Fibroblast of lung (primary cell): Measurements from ENCODE around the gene TSHR. TPM values are rescaled to one million over a fixed set of nuclear protein-coding genes. Genes with fewer than 3 reads are reported as not detected.

Experiments used
- DNase-seq, 2 donors: peaks; one replicate each; pipeline versions ENCODE4 v3.0.0 to v3.0.0-alpha.2; 2010; ENCODE audit warnings: low read depth in 2 of 2
- H2AFZ ChIP-seq: 2 replicates; pipeline ENCODE4 v1.5.1; 2012; ENCODE audit warnings: low read length, control low read depth, inconsistent platforms
- H3K27ac ChIP-seq: 2 replicates; pipeline ENCODE4 v1.5.1; 2011; ENCODE audit warnings: low read length, control low read depth; ENCODE audit not compliant: insufficient read depth
- H3K27me3 ChIP-seq: 2 replicates; pipeline ENCODE4 v1.5.1; 2011; ENCODE audit warnings: mild to moderate bottlenecking, low read length; ENCODE audit not compliant: control insufficient read depth, insufficient read depth
- H3K36me3 ChIP-seq: 2 replicates; pipeline ENCODE4 v1.5.1; 2011; ENCODE audit warnings: low read length; ENCODE audit not compliant: control insufficient read depth, insufficient read depth
- H3K4me1 ChIP-seq: 2 replicates; pipeline ENCODE4 v1.5.1; 2011; ENCODE audit warnings: low read length; ENCODE audit not compliant: control insufficient read depth, insufficient read depth; ENCODE audit errors: extremely low read depth
- H3K4me2 ChIP-seq: 2 replicates; pipeline ENCODE4 v1.5.1; 2011; ENCODE audit warnings: low read length, control low read depth; ENCODE audit not compliant: insufficient read depth; ENCODE audit errors: extremely low read depth
- H3K4me3 ChIP-seq, 4 experiments: fragments of 200-600 bp in 1 of 4; sonication (generic) in 1 of 4; replicated peaks in 1 of 4; 2 replicates each; pipeline ENCODE4 v1.5.1; 2011 to 2016; ENCODE audit warnings: low read length in 4 of 4, low read depth in 3 of 4, mild to moderate bottlenecking in 3 of 4, control low read depth in 2 of 4, inconsistent platforms in 1 of 4, mixed read lengths in 1 of 4; ENCODE audit not compliant: insufficient read depth in 1 of 4; ENCODE audit errors: control extremely low read depth in 1 of 4
- H3K79me2 ChIP-seq: 2 replicates; pipeline ENCODE4 v1.5.1; 2012; ENCODE audit warnings: mild to moderate bottlenecking, low read length, inconsistent platforms; ENCODE audit not compliant: control insufficient read depth, insufficient read depth
- H3K9ac ChIP-seq: 2 replicates; pipeline ENCODE4 v1.5.1; 2011; ENCODE audit warnings: mild to moderate bottlenecking, low read length, control low read depth; ENCODE audit not compliant: insufficient read depth
- H3K9me3 ChIP-seq: 2 replicates; pipeline ENCODE4 v1.5.1; 2012; ENCODE audit warnings: low read depth, low read length; ENCODE audit not compliant: control insufficient read depth, insufficient read depth
- H4K20me1 ChIP-seq: 2 replicates; pipeline ENCODE4 v1.5.1; 2011; ENCODE audit warnings: low read length; ENCODE audit not compliant: control insufficient read depth, insufficient read depth; ENCODE audit errors: extremely low read depth
- CTCF ChIP-seq, 2 donors: IDR thresholded peaks in 1 of 2; conservative IDR thresholded peaks in 1 of 2; 1 replicate in 1 of 2; 2 replicates in 1 of 2; pipeline ENCODE4 v1.5.1; 2011 to 2012; ENCODE audit warnings: low read length in 2 of 2, control low read depth in 1 of 2, inconsistent platforms in 1 of 2, low read depth in 1 of 2, mild to moderate bottlenecking in 1 of 2
- EZH2 ChIP-seq: IDR thresholded peaks from 2 replicates; pipeline ENCODE4 v1.5.1; 2012; ENCODE audit warnings: low read length, control low read depth, mild to moderate bottlenecking; ENCODE audit errors: missing control alignments
- polyA plus RNA-seq, 2 donors: library from polyadenylated mRNA; depleted of rRNA in 1 of 2; stranded (reverse) in 1 of 2; unstranded in 1 of 2; fragments of >200 nt; gene quantifications; 2 replicates each; pipeline ENCODE4 v1.2.1, GENCODE V29; 2011 to 2012; ENCODE audit warnings: missing spikeins in 1 of 2
- total RNA-seq: library from RNA; depleted of rRNA; stranded (reverse); fragments of >200 nt; gene quantifications from 2 replicates; pipeline ENCODE4 v1.2.1, GENCODE V29; 2014

Gene TSHR
- total and polyA plus RNA-seq, 2 donors (not counting 1 experiment from before 2014, with no cell fraction given), result not detected

GRCh38 chr14:81070511-81070910 is 115.1 kb downstream of the TSHR start:
- H3K4me3 ChIP-seq, result no peak overlapping the region
- no peaks in the 10 kb centered on the region for H3K4me1 ChIP-seq
- no peaks in the 10 kb centered on the region for H3K27me3 ChIP-seq
- H3K9me3 ChIP-seq, result no peaks in the 10 kb centered on the region
- no peak overlapping the region for H3K4me2 ChIP-seq
- no peaks in the 10 kb centered on the region for H3K36me3 ChIP-seq
- no peaks in the 10 kb centered on the region for H3K79me2 ChIP-seq
- no peak for TF ChIP-seq CTCF (conservative IDR thresholded peaks at IDR 0.05 in 1 of 2, IDR thresholded peaks at IDR 0.05 in 1 of 2; ENCODE audit: low read depth in 1 of 2, low read length in 2 of 2)
- TF ChIP-seq EZH2, result no peak
- DNase-seq, result no peak
- no peak overlapping the region for H3K27ac ChIP-seq
- no peak overlapping the region for H2AFZ ChIP-seq
- no peaks in the 10 kb centered on the region for H4K20me1 ChIP-seq
- H3K9ac ChIP-seq, result no peak overlapping the region

GRCh38 chr14:81085596-81085995 is 130.2 kb downstream of the TSHR start:
- Histone ChIP-seq H3K9me3 (no peaks in the 10 kb centered on the region), H4K20me1 (no peaks in the 10 kb centered on the region), H3K9ac (no peak overlapping the region), H3K36me3 (no peaks in the 10 kb centered on the region), H3K4me1 (no peaks in the 10 kb centered on the region), H3K4me2 (no peak overlapping the region), H3K4me3 (no peak overlapping the region), H3K79me2 (no peaks in the 10 kb centered on the region), H3K27ac (no peak overlapping the region), H2AFZ (no peak overlapping the region), H3K27me3 (no peaks in the 10 kb centered on the region)
- TF ChIP-seq EZH2 (no peak), CTCF (conservative IDR thresholded peaks at IDR 0.05 in 1 of 2, IDR thresholded peaks at IDR 0.05 in 1 of 2; ENCODE audit: low read depth in 1 of 2, low read length in 2 of 2) (no peak)
- no peak for DNase-seq

GRCh38 chr14:81087230-81087629 is 131.8 kb downstream of the TSHR start:
- H3K9me3 ChIP-seq, result no peaks in the 10 kb centered on the region
- no peak overlapping the region for H3K27ac ChIP-seq
- H3K79me2 ChIP-seq, result no peaks in the 10 kb centered on the region
- no peaks in the 10 kb centered on the region for H3K27me3 ChIP-seq
- H3K4me3 ChIP-seq, result no peak overlapping the region
- no peak overlapping the region for H2AFZ ChIP-seq
- no peak overlapping the region for H3K9ac ChIP-seq
- H3K4me2 ChIP-seq, result no peak overlapping the region
- no peaks in the 10 kb centered on the region for H3K4me1 ChIP-seq
- TF ChIP-seq CTCF (conservative IDR thresholded peaks at IDR 0.05 in 1 of 2, IDR thresholded peaks at IDR 0.05 in 1 of 2; ENCODE audit: low read depth in 1 of 2, low read length in 2 of 2) (no peak), EZH2 (no peak)
- H3K36me3 ChIP-seq, result no peaks in the 10 kb centered on the region
- H4K20me1 ChIP-seq, result no peaks in the 10 kb centered on the region
- DNase-seq, result no peak
